Omental fat pad (tissue), 4 donors: ENCODE results near the gene GLIS1. TPM values are rescaled to one million over a fixed set of nuclear protein-coding genes. Genes with fewer than 3 reads are reported as not detected.

Source experiments
- ATAC-seq: fragments of 150-250 bp; one replicate; pipeline ENCODE4 v1.9.1; 2016; ENCODE audit warnings: mild to moderate bottlenecking, moderate library complexity; ENCODE audit not compliant: low FRiP score
- DNase-seq: peaks from one replicate; pipeline ENCODE4 v3.0.0-alpha.2; 2019; ENCODE audit warnings: low spot score
- CTCF ChIP-seq, 3 donors: fragments of 450-650 bp; IDR thresholded peaks; one replicate each; pipeline ENCODE4 v1.5.1; 2016 to 2017; ENCODE audit warnings: antibody characterized with exemption in 3 of 3, mild to moderate bottlenecking in 3 of 3, moderate library complexity in 2 of 3
- total RNA-seq, 4 donors: library from RNA; depleted of rRNA; stranded (reverse); fragments of >200 nt; gene quantifications; one replicate each; pipeline ENCODE4 v1.1.0, GENCODE V29; 2016

Gene GLIS1
- total RNA-seq, 4 donors from 2014 or later, result 0.19 to 1.4 (median 0.75) TPM

GRCh38 chr1:53578358-53578757 lies 160.6 kb downstream of the GLIS1 start:
- no peak for DNase-seq
- no peak for TF ChIP-seq CTCF (IDR thresholded peaks at IDR 0.05)
- no peak for ATAC-seq

- no peak for TF ChIP-seq CTCF (IDR thresholded peaks at IDR 0.05)
- DNase-seq, result no peak
- ATAC-seq, result no peak
Observed at GRCh38 chr1:53577761-53578100, 161.2 kb downstream of the GLIS1 start.

GRCh38 chr1:53576866-53577760 lies 161.9 kb downstream of the GLIS1 start:
- no peak for ATAC-seq

GRCh38 chr1:53576381-53576801 lies 162.6 kb downstream of the GLIS1 start:
- DNase-seq (no peak), ATAC-seq (no peak)
- TF ChIP-seq CTCF (IDR thresholded peaks at IDR 0.05), result no peak

More at GRCh38 chr1:53576866-53577760, 161.9 kb downstream of the GLIS1 start:
- TF ChIP-seq CTCF (IDR thresholded peaks at IDR 0.05), result no peak
- no peak for DNase-seq

- ATAC-seq, result no peak
- no peak for TF ChIP-seq CTCF (IDR thresholded peaks at IDR 0.05)
- no peak for DNase-seq
Observed at GRCh38 chr1:53575955-53576320, 163.0 kb downstream of the GLIS1 start.

- DNase-seq (no peak), ATAC-seq (no peak)
- TF ChIP-seq CTCF (IDR thresholded peaks at IDR 0.05), result no peak
Observed at GRCh38 chr1:53575141-53575954, 163.6 kb downstream of the GLIS1 start.
